ENCODE results near the gene MAST2.

MAST2 gene

DNA sequence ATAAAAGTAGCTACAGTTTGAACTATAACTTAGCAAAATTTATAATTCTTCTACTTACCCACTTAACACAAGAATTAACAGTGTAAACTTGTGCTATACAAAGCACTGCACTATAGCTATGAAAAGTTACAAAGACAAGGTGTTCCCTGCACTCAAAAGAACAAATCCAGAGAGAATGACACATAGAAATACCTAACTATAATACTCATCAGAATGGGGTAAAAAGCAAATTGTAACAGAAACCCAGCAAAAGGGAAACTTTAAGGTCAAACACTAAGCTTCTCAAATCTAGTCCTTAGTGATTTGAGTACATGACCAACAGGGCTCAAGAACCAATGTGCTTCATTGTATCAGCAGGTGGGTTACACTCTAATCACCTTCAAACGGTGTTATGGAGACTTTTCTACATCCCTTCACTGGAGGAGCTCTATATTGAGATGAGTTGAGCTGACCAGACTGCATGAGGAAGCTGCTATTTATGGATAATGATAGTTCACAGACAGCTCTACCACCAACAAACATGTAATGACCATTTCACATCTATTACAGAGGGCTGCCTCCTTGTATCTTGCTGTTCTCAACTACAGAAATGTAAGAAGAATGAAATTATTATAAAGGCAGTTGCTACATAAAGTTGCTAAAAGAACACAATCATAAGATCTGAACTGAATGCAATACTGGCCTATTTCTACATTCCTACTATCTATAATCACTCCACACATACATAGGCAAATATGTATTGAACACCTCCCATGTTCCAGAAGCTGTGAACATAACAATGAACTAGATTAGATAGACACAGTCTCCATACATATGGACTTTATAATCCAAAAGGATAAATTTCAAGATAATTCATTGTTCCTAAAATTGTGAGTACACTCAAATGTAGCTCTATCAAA, 281.4 kb downstream of the MAST2 start:
- Histone ChIP-seq H3K27me3 (ENCODE audit: insufficient read depth, low read length, poor library complexity, severe bottlenecking) (no peaks in the 10 kb centered on the region), H3K36me3 (ENCODE audit: insufficient read depth, low read length) (peaks cover 25% of the 10 kb centered on the region), H3K4me1 (ENCODE audit: insufficient read depth, low read length, poor library complexity, severe bottlenecking) (no peaks in the 10 kb centered on the region), H3K4me2 (ENCODE audit: low read depth, low read length, poor library complexity, severe bottlenecking) (no peak overlapping the region), H2AFZ (ENCODE audit: low read length) (no peak overlapping the region), H4K20me1 (ENCODE audit: insufficient read depth, low read length, poor library complexity, severe bottlenecking) (peaks cover 71% of the 10 kb centered on the region), H3F3A (ENCODE audit: low read depth) (no peaks in the 10 kb centered on the region), H3K4me3 (ENCODE audit: low read length, poor library complexity, severe bottlenecking) (no peak overlapping the region), H3K79me2 (ENCODE audit: insufficient read depth, low read length) (peaks cover 97% of the 10 kb centered on the region), H3K9ac (ENCODE audit: low read depth, low read length, poor library complexity, severe bottlenecking) (no peak overlapping the region), H3K9me2 (replicated peaks; ENCODE audit: low read depth, low read length) (no peaks in the 10 kb centered on the region), H3K9me3 (ENCODE audit: insufficient read depth, low read depth, low read length) (no peaks in the 10 kb centered on the region)
- no peak for TF ChIP-seq EZH2phosphoT487 (IDR thresholded peaks at IDR 0.05; ENCODE audit: borderline replicate concordance)
- TF ChIP-seq, protein P1, sequence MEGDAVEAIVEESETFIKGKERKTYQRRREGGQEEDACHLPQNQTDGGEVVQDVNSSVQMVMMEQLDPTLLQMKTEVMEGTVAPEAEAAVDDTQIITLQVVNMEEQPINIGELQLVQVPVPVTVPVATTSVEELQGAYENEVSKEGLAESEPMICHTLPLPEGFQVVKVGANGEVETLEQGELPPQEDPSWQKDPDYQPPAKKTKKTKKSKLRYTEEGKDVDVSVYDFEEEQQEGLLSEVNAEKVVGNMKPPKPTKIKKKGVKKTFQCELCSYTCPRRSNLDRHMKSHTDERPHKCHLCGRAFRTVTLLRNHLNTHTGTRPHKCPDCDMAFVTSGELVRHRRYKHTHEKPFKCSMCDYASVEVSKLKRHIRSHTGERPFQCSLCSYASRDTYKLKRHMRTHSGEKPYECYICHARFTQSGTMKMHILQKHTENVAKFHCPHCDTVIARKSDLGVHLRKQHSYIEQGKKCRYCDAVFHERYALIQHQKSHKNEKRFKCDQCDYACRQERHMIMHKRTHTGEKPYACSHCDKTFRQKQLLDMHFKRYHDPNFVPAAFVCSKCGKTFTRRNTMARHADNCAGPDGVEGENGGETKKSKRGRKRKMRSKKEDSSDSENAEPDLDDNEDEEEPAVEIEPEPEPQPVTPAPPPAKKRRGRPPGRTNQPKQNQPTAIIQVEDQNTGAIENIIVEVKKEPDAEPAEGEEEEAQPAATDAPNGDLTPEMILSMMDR (conservative IDR thresholded peaks at IDR 0.05; ENCODE audit: low read length) = no peak

Measured in Loucy (cell line).